ENCODE measurements around the gene KCNG2.

KCNG2 gene

DNA sequence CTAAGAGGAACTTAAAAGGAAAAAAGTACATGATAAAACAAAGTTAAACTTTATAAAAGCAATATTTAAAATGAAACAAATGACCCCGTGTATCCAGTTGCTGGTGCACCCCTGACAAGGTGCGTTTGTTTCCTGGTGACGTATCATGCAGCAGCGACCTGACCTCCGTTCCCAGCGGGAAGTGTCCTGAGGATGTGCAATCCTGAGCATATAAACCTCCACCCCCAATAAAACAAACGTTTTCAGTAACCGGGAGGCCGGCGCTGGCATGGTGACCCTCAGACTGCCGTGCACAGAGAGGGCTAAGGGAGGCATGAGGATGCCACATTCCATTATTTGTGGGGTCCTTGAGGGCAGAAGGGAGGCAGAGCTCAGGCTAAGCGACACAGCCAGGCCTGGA, 138.9 kb downstream of the KCNG2 start:
- H3K4me3 ChIP-seq (ENCODE audit: low read depth, low read length, poor library complexity, severe bottlenecking): no peak overlapping the region
- H3K36me3 ChIP-seq (ENCODE audit: insufficient read depth, low read length): peaks cover 72% of the 10 kb centered on the region
- H3K79me2 ChIP-seq (ENCODE audit: insufficient read depth, low read length): no peaks in the 10 kb centered on the region

DNA sequence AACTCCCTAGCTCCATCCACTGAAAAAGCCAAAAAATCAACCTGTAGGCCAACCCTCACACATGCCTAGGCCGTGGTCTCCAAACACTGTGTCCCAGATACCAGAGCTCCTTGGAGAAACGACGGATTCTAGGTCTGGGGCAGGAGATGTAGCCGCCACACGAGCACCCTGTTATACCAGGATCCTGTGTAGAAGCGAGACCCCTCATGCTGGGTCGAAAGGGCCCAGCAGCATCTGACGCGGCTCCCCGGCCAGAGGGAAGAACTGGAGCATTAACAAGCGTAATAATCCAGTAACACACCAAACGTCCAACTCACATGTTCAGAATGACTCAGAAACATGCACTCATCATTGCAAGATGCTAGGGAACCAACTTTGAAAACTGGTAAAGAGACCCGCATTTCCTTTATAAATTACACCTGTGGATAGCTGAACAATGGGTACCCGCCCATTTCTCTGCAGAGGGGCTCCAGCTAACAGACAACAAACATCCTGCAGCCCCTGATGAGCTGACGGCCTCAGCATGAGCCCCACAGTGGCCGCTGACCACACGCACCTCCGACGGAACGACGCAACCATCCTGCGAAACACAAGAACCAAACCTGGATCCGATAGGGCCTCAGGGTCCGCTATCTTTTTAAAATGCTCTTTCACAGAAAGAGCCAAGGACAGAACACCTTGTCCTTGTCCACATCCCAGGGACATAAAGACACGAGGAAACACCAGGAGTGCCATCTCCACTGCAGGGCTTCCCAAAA, 139.5 kb downstream of the KCNG2 start:
- Histone ChIP-seq H3K4me1 (ENCODE audit: insufficient read depth, low read length, severe bottlenecking) (peaks cover 4% of the 10 kb centered on the region), H4K20me1 (ENCODE audit: insufficient read depth, low read length) (no peaks in the 10 kb centered on the region), H2AFZ (ENCODE audit: low read length) (no peak overlapping the region), H3K4me2 (ENCODE audit: low read length) (no peak overlapping the region), H3K27ac (ENCODE audit: low read depth, low read length, poor library complexity, severe bottlenecking) (no peak overlapping the region), H3F3A (ENCODE audit: insufficient read depth, low read length) (no peaks in the 10 kb centered on the region), H3K9ac (ENCODE audit: low read length) (no peak overlapping the region), H3K36me3 (ENCODE audit: insufficient read depth, low read length) (peaks cover 76% of the 10 kb centered on the region), H3K9me3 (ENCODE audit: low read length) (0 out of 2 replicates have a peak, but pooled peaks cover 3% of the 10 kb centered on the region), H3K9me2 (ENCODE audit: low read depth, low read length) (no peaks in the 10 kb centered on the region), H3K27me3 (ENCODE audit: insufficient read depth, low read length) (no peaks in the 10 kb centered on the region), H3K4me3 (ENCODE audit: low read depth, low read length, poor library complexity, severe bottlenecking) (no peak overlapping the region), H3K79me2 (ENCODE audit: insufficient read depth, low read length) (no peaks in the 10 kb centered on the region)
- TF ChIP-seq EZH2 (IDR thresholded peaks at IDR 0.05; ENCODE audit: borderline replicate concordance, low read length): no peak
- TF ChIP-seq, protein P1, sequence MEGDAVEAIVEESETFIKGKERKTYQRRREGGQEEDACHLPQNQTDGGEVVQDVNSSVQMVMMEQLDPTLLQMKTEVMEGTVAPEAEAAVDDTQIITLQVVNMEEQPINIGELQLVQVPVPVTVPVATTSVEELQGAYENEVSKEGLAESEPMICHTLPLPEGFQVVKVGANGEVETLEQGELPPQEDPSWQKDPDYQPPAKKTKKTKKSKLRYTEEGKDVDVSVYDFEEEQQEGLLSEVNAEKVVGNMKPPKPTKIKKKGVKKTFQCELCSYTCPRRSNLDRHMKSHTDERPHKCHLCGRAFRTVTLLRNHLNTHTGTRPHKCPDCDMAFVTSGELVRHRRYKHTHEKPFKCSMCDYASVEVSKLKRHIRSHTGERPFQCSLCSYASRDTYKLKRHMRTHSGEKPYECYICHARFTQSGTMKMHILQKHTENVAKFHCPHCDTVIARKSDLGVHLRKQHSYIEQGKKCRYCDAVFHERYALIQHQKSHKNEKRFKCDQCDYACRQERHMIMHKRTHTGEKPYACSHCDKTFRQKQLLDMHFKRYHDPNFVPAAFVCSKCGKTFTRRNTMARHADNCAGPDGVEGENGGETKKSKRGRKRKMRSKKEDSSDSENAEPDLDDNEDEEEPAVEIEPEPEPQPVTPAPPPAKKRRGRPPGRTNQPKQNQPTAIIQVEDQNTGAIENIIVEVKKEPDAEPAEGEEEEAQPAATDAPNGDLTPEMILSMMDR (IDR thresholded peaks at IDR 0.05; ENCODE audit: low read length): no peak

More for the DNA sequence above, 138.9 kb downstream of the KCNG2 start:
- no peak overlapping the region for H3K9ac ChIP-seq (ENCODE audit: low read length)
- TF ChIP-seq EZH2 (IDR thresholded peaks at IDR 0.05; ENCODE audit: borderline replicate concordance, low read length): no peak
- TF ChIP-seq, protein P1 (IDR thresholded peaks at IDR 0.05; ENCODE audit: low read length): no peak
- no peaks in the 10 kb centered on the region for H3K27me3 ChIP-seq (ENCODE audit: insufficient read depth, low read length)
- no peak overlapping the region for H3K4me2 ChIP-seq (ENCODE audit: low read length)
- H4K20me1 ChIP-seq (ENCODE audit: insufficient read depth, low read length): no peaks in the 10 kb centered on the region
- H3K9me2 ChIP-seq (ENCODE audit: low read depth, low read length): no peaks in the 10 kb centered on the region
- 0 out of 2 replicates have a peak, but pooled peaks cover 3% of the 10 kb centered on the region for H3K9me3 ChIP-seq (ENCODE audit: low read length)
- peaks cover 4% of the 10 kb centered on the region for H3K4me1 ChIP-seq (ENCODE audit: insufficient read depth, low read length, severe bottlenecking)
- no peaks in the 10 kb centered on the region for H3F3A ChIP-seq (ENCODE audit: insufficient read depth, low read length)
- no peak overlapping the region for H3K27ac ChIP-seq (ENCODE audit: low read depth, low read length, poor library complexity, severe bottlenecking)
- no peak overlapping the region for H2AFZ ChIP-seq (ENCODE audit: low read length)

DNA sequence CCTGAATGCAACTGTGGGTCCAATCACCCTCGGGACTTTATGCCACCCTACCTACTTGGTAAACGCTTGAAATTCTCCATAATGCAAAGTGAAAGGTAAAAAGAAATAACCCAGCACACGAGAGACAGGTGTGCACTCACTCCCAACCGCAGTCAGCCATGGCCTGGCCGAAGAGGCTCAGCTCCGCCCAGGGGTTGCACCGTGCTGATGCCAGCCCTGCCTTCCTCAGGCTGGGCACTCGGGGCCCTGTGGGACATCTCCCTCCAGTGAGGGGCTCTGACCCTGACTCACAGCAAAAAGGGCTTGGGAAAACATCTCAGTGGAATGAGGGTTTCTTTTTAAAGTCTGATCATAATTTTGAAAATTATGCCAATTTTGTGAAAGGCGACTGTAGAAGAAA, 140.5 kb downstream of the KCNG2 start:
- H3K36me3 ChIP-seq (ENCODE audit: insufficient read depth, low read length): peaks cover 74% of the 10 kb centered on the region
- H3K4me2 ChIP-seq (ENCODE audit: low read length): no peak overlapping the region
- no peaks in the 10 kb centered on the region for H3K79me2 ChIP-seq (ENCODE audit: insufficient read depth, low read length)
- no peak overlapping the region for H3K9ac ChIP-seq (ENCODE audit: low read length)
- no peak overlapping the region for H3K27ac ChIP-seq (ENCODE audit: low read depth, low read length, poor library complexity, severe bottlenecking)
- no peak overlapping the region for H3K4me3 ChIP-seq (ENCODE audit: low read depth, low read length, poor library complexity, severe bottlenecking)
- no peaks in the 10 kb centered on the region for H3K9me3 ChIP-seq (ENCODE audit: low read length)
- peaks cover 4% of the 10 kb centered on the region for H3K4me1 ChIP-seq (ENCODE audit: insufficient read depth, low read length, severe bottlenecking)
- H2AFZ ChIP-seq (ENCODE audit: low read length): no peak overlapping the region
- no peaks in the 10 kb centered on the region for H3K27me3 ChIP-seq (ENCODE audit: insufficient read depth, low read length)
- H3K9me2 ChIP-seq (ENCODE audit: low read depth, low read length): no peaks in the 10 kb centered on the region
- TF ChIP-seq EZH2 (IDR thresholded peaks at IDR 0.05; ENCODE audit: borderline replicate concordance, low read length): no peak
- TF ChIP-seq, protein P1 (IDR thresholded peaks at IDR 0.05; ENCODE audit: low read length): no peak
- H3F3A ChIP-seq (ENCODE audit: insufficient read depth, low read length): no peaks in the 10 kb centered on the region
- H4K20me1 ChIP-seq (ENCODE audit: insufficient read depth, low read length): no peaks in the 10 kb centered on the region
